Measurements from ENCODE around the gene IL1RAP.

IL1RAP gene

GRCh38 chr3:190684776-190685175, 170.9 kb downstream of the IL1RAP start:
- H3K4me3 ChIP-seq (ENCODE audit: control insufficient read depth, low read depth, low read length): no peak overlapping the region
- no peak for TF ChIP-seq CTCF (IDR thresholded peaks at IDR 0.05; ENCODE audit: control insufficient read depth, insufficient read depth, low read depth, low read length, missing control alignments)
- no peak for DNase-seq (ENCODE audit: low read depth)

GRCh38 chr3:190686011-190686410, 172.1 kb downstream of the IL1RAP start:
- DNase-seq (ENCODE audit: low read depth): no peak
- TF ChIP-seq CTCF (IDR thresholded peaks at IDR 0.05; ENCODE audit: control insufficient read depth, insufficient read depth, low read depth, low read length, missing control alignments): no peak
- no peak overlapping the region for H3K4me3 ChIP-seq (ENCODE audit: control insufficient read depth, low read depth, low read length)

GRCh38 chr3:190690246-190690645, 176.4 kb downstream of the IL1RAP start:
- TF ChIP-seq CTCF (IDR thresholded peaks at IDR 0.05; ENCODE audit: control insufficient read depth, insufficient read depth, low read depth, low read length, missing control alignments): no peak
- H3K4me3 ChIP-seq (ENCODE audit: control insufficient read depth, low read depth, low read length): no peak overlapping the region
- no peak for DNase-seq (ENCODE audit: low read depth)

- H3K4me3 ChIP-seq (ENCODE audit: control insufficient read depth, low read depth, low read length): no peak overlapping the region
- TF ChIP-seq CTCF (IDR thresholded peaks at IDR 0.05; ENCODE audit: control insufficient read depth, insufficient read depth, low read depth, low read length, missing control alignments): no peak
- DNase-seq (ENCODE audit: low read depth): no peak
Observed at GRCh38 chr3:190692256-190692655, 178.4 kb downstream of the IL1RAP start.

- H3K4me3 ChIP-seq (ENCODE audit: control insufficient read depth, low read depth, low read length): no peak overlapping the region
- no peak for DNase-seq (ENCODE audit: low read depth)
- no peak for TF ChIP-seq CTCF (IDR thresholded peaks at IDR 0.05; ENCODE audit: control insufficient read depth, insufficient read depth, low read depth, low read length, missing control alignments)
Observed at GRCh38 chr3:190694335-190695001, 180.6 kb downstream of the IL1RAP start.

GRCh38 chr3:190695225-190695624, 181.3 kb downstream of the IL1RAP start:
- H3K4me3 ChIP-seq (ENCODE audit: control insufficient read depth, low read depth, low read length): no peak overlapping the region
- DNase-seq (ENCODE audit: low read depth): no peak
- TF ChIP-seq CTCF (IDR thresholded peaks at IDR 0.05; ENCODE audit: control insufficient read depth, insufficient read depth, low read depth, low read length, missing control alignments): no peak

Data from AG09309 (cell line).